Pulmonary artery endothelial cell (primary cell): ENCODE data around the gene SLIT1. TPM values are rescaled to one million over a fixed set of nuclear protein-coding genes. Genes with fewer than 3 reads are reported as not detected.

ENCODE experiments used
- DNase-seq: peaks from one replicate; pipeline ENCODE4 v3.0.0-alpha.2; 2011; ENCODE audit warnings: low read depth, low spot score
- total RNA-seq: library from RNA; depleted of rRNA; stranded (reverse); fragments of >200 nt; gene quantifications from 2 replicates; pipeline ENCODE4 v1.2.3, GENCODE V29; 2014

The SLIT1 gene
- total RNA-seq, 1 donor from 2014 or later, result under 0.01 TPM

DNA sequence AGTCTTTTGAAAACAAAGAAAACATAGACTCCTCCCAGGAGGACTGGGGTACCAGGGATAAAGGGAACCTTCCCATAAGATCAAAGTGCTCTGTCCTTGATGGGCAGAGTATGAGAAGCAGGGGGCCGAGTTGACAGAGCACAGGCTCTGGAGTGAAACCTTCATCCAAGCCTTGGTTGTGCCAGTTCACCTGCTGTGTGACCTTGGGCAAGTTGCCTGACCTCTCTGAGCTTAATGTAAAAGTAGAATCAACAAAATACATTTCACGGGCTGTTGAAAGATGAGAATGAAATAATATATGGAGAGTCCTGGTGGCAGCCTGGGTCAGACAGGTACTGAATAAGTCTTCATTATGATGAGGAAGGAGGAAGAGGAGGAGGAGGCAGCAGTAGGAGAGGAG is 69.9 kb downstream of the SLIT1 start:
- no peak for DNase-seq

DNA sequence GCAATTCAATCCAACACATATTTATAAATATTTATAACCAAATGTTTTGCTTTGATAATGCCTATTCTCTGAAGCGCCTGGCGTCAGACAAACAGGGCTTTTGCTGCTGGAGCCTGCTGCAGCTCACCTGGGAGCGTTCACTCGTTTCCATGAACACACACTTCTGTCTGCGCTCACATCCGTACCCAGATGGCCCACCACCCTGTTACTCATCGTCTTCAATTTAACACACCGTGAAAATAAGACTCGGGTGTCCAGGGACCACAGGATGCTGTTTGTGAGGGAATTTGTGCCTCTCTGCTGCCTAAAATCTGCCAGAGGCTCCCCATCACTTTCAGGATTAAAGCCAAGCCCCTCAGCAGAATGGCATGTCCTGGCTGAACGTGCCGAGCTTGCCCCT is 74.1 kb downstream of the SLIT1 start:
- no peak for DNase-seq

DNA sequence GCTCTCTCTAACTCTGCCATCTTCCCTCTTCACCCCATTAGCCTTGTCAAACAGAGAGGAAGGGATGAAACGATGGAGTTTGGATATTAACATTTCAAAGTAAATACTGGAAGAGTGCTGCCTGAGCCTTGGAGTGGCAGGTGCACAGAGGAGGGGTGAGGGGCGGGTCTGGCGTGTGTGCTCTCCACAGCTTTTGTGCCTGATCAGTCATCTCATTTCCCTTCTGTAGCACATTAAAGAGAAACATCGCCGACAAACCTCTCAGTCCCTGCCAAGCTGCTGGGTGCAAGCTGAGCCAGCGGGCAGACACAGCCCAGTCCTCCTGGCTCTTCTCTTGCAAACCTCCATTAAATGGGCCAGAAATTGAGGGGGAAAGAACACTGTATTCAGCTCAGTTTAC is 76.2 kb downstream of the SLIT1 start:
- DNase-seq, result no peak

DNA sequence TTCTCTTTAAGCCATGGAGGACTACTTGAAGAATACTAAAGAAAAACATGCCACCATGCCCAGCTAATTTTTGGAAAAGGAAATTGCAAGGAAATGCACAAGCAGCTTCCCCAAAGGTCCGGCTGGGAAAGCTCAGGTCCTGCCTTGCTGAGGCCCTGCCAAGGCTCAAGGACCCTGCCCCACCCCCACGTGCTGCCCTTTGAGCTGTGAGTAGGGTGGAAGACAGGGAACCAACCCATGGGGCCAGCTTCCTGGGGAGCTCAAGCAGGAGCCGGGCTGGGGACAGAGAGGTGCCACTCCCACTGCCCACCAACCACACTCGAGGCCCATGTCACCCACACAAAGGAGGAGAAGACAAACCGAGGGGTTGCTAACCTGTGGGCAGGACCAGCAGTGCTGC is 78.2 kb downstream of the SLIT1 start:
- no peak for DNase-seq

DNA sequence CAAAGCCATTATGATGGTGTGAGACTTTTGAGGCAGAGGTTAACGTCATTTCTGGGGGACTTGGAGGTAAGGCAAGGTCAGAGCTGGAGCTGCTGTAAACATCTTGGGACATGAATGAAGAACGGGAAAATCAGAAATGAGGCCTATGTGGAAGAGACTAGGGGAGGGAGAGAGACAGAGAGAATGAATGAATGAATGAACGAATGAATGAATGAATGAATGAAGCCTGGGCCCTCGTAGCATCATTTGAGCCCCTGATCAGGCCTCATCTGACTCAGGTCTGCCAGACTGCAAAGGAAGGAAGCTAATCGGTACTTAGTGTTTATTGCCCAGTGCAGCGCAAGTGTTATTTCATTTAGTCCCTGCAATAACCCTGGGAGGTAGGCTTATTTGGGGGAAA is 79.6 kb downstream of the SLIT1 start:
- DNase-seq, result no peak

DNA sequence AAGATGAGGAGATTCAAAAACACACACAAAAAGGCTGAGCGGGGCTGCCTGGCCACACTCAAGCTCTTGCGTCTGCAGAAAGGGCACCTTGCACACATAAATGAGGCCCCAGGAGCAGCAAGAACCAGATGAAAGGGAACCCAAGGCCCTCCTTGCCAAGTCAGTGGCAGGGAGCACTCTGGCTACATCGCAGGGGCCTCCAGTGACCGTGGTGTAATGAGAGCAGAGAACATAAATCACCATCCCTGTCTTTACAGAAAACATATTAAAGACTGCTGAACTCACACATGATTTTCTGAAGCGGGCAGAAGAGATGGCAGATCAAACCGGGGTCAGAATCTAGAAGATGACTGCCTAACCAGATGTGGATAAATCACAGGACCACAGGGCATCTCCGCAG is 80.5 kb downstream of the SLIT1 start:
- DNase-seq, result no peak

DNA sequence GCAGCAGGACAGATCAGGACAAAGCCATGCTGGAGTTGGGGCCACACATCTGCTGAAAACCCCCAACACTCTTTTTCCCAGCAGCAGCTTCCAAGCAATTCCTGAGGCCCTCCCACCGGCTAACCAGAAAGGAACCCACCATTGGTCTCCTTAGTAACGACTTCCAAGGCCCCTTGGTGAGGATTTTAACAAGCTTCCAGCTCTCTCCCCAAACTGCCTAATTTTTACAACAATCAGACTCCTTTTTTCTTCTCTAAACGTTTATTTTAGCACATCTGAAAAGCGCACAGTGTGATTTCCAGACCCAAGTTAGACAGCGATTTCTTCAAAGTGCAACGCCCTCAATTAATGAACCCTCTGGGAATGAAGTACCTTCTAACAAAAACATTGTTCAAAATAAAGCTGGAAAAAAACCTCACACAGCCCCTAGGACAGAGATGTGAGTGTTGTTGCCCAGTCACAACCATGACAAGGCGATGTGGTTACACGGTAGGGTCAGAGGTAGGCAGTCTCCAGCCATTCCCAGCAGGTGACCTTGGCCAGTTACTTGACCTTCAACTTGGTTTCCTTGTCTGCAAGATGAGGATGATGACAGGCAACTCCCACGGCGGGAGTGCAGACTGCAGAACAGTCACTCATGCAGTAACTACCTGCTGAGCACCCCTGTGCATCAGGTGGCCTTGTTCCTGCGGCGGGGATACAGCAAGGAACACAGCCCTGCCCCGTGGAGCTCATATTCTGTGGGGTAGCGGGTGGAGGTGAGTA is 82.3 kb downstream of the SLIT1 start:
- DNase-seq, result no peak

DNA sequence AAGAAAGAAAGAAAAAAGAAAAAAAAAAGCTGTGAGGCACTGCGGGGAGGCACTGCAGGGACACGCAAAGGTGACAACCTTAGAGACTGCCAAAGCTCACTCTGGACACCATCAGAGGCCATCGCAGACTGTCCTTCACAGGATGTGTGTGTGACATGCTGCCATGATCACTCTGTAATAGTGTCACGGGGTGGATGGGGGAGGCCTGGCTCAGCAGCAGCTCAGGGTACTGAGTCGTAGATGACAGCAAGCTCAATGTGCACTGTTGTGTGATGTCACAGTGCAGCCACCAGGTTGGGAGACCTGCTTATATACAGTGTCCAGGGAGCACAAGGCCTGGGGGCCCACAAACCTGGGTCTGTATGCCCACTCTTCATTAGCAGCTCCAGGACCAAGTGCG is 83.3 kb downstream of the SLIT1 start:
- no peak for DNase-seq

DNA sequence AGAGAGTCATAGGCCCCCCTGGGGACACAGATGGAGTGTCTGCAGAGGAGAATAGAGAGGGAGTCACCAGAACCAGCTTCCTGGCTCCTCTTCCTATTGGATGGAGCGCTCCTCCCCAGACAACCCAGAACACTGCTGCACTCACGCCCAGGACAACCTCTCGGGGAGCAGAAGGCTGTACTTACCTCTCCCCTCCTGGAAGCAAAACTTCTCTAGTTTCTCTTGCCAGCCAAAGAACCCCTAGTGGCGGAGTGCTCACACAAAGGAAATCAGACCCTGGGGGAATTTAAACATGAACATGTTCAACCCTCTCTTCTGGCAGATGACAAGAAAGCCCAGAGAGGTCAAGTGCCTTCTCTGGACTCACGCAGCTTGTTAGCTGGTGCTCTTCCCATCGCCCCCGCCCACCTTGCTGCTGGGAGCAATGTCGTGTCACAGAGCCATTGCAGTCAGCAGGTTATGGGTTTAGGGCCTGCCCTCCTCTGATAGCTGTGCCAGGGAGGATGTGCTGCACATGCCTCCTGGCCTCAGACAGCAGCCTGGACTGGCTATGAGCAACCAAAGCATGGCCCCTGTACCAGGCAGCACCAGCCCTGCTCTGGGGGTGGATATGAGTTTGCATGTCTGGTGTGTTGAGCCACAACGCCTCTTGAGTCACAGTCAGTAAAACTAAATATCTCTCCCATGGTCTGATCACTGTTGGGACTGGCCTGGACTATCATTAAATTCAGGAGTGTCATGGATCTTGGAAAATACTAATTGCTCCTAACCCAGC is 84.4 kb downstream of the SLIT1 start:
- no peak for DNase-seq

DNA sequence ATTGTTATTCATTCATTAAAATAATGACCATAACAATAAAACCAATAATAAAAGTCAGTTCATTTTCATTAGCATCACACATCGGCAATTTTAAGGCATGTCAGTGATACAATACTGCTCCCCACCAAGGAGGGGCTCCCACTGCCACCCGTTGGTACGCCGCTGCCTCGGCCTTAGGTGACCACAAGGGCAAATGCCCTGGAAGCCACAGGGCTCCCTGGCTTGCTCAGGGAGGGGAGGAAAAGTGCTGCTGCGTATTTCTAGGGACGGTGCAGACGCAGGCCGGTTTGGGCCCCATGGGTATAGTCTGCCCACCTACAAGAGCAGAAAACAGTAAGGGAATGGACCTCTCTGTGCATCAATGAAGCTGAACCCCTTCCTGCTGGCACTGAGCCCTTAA is 85.1 kb downstream of the SLIT1 start:
- no peak for DNase-seq

DNA sequence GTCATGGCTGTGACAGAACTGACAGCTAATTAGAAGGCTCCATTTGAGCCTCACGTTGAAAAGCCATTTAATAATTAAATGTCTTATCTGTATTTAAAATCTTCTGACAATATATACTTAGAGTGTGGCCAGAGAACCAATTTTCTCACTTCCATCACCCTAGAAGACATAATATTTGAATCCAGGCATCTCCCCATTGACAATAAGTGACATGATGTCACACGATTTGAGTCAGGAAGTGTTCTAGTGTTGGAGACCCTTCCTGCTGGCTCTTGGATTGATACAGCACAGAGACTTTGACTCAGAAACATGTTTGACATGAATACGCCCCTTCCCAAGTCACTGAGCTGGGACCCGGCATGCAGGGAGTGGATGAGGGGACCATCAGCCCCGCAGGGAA is 85.9 kb downstream of the SLIT1 start:
- DNase-seq, result no peak

DNA sequence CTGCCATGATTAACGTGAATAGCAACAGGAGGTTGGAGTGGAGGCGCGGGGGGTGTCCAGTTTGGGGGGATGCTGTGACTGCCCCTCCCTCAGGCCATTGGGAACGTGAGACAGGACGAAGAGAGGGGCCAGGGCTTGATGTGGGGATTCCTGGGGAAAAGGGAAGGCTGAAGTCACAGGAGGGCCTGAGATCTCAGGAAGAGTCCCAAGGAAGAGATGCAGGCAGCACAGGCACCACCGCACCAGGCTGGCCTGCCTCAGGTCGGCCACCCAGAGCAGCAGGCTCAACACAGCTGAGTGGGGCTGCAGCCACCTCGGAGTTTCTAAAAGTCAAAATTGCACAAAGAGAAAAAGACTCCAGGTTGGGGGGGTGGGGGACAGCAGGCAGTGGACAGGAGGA is 86.7 kb downstream of the SLIT1 start:
- DNase-seq, result no peak

DNA sequence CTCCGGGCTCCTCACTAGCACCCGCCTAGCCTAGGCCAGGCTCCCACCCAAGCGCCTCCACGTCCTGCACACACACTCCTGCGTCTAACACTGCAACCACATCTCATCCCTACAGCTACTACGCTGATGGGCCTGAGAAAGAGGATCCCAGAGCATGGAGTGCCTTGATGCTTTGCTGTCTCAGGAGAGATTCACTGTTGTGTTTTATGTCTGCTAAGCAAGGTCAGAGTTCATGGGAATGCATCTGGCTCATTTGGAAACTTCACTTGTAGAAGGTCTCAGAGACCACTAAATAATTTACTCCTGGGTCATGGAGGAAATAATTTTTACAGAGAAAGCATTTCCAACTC is 88.7 kb downstream of the SLIT1 start:
- no peak for DNase-seq

DNA sequence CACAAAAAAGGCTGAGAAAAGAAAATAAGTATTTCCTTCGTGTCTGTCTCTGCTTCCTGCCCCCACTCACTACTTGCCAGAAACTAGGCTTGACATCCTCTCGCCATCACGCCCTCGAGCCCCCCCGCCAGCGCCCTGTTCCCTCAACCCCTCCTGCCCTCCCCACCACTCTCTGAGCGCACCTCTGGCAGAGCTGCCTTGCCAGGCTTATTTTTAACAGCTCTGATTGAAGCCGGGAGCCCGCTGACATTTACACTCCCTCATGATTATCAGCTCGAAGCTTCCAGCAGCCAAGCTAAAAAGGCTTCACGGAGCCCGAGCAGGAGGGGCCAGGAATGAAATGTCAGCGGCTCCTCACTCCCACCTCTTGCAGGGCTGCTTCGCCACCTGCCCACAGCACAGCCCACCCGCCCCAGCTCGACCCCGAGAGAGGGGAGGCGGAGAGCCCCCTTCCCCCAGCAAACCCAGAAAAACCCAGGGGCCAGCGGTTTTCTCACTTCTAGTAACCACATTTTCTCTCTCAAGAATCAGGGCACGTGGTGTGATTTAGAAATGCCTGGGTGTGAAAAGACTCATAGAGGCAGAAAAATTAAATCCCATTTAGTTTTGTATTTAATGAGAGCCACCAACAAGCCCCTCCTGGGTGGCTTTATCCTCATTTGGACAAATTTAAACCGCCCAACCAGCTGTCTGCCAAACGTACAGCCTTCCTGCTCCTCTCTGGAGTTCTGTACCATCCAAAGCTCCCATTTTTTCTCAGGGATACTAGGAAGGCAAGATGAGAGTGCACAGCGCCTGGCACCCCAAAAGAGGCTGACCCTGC is 89.3 kb downstream of the SLIT1 start:
- DNase-seq, result no peak

DNA sequence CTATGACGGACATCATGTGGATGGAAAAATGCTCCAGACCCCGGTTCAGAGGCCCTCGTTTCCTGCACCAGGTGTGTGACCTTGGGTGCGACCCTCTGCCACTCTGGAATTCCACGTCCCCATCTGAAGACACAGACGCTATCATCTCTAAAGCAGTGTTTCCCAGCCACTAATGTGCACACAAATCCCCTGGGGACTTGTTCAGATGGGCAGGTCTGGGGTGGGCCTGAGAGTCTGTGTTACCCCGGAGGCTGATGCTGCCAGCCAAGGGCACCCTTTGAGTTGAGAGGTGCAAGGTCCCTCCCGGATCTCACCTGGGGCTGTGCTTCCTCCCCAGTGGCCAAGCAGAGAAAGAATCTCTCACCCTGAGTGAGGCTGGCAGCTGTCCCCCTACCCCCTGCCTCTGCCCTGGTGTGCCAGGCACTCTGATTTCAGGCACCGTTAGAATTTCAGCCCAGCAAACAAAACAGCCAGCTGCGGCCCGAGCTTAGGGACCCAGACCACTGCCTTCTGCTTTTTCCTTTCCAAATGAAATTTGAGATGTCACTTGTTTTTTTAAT is 90.0 kb downstream of the SLIT1 start:
- DNase-seq, result no peak

DNA sequence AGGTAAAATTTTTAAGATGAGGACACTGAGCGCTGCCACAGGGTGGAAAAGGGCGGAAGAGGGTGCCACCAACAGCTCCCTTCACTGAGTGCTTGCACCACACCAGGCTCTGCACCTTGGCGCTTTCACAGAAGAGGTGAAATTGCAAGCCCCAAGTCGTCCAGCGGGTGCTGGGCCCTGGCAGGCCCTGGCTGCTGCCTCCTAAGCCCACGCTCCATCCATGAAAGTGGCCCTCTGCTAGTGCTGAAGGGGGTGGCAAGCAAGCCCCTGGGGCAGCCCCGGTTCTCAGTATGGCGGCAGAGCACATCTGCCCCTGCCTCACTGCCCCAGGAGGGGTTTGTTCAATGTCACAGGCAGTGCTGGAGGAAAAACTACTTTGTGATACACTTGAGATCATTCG is 95.1 kb downstream of the SLIT1 start:
- DNase-seq, result no peak

DNA sequence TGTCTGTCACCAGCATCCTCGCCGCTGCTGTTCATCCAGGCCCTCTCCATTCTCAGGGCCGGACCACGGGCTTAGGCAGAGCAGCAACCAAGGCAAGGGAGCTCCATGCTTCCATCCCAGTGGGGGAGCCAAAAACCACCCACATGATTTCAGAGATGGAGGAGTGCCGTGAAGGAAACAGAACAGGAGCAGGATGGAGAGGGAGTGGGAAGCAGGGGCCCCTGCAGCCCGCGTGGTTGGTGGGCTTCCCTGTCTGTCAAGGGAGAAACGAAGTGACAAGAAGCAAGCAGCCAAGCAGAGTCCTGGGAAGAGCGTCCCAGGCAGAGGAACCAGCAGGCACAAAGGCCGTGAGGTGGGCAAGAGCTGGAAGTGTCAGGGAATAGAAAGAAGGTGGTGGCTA is 95.7 kb downstream of the SLIT1 start:
- DNase-seq, result no peak

DNA sequence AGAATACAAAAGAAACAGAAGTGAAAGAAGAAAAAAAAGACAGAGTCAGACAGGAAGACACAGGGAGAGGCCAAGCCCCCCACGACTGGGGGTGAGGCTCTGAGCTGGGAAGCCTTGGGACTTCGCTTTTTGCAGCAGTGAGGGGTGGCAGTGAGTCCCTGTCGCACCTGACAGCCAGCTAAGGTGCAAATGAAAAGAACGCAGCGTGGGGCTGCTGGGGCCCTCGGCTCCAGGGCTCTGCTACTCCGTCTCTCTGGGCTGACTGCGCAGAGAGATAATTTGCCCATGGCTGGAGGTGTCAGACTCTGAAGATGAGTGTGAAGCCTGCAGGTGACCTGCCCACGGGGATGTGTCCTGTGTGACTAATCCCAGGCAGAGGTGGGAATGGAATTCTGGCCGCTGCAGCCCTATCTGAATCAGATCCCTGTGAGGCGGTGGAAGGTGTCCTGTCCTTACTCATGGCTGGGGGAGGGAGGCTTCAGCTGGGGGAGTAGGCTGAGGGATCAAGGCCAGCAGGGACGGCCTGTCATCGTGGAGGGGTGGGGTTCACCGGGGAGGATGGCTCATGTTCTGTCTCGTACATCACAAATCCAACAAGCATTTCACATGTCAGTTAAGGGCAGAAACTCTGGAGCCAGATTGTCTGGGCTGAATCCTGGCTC is 96.4 kb downstream of the SLIT1 start:
- DNase-seq, result no peak

DNA sequence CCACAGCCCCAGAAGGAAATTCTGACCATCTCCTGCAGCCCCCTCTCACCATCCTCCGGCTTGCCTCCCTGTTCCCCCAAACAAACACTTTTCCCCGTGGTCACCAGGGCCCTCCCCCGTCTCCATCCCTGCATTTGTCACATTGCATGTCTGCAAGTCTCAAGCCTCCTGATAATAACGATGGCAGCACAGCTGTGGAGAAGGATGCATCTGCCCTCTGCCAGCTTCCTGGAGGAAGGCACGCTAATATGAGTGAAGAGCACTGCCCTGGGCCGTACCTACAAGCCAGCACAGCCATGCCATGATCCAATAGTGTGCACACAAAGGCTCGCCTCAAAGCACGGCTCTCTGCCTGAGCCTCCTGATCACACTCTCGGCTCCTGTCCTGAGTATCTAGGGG is 98.5 kb downstream of the SLIT1 start:
- DNase-seq, result no peak

DNA sequence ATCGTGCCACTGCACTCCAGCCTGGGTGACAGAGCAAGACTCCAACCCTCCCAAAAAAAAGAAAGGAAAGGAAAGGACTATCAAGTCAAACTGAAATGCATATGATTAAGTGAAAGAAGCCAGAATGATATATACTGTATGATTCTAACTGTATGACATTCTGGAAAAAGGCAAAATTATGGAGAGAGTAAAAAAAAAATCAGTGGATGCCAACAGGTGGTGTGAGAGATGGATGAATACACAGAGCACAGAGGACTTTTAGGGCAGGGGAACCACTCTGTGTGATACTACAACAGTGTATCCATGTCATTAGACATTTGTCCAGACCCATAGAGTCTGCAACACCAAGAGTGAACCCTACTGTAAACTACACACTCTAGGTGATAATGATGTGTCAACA is 99.2 kb downstream of the SLIT1 start:
- DNase-seq, result no peak

DNA sequence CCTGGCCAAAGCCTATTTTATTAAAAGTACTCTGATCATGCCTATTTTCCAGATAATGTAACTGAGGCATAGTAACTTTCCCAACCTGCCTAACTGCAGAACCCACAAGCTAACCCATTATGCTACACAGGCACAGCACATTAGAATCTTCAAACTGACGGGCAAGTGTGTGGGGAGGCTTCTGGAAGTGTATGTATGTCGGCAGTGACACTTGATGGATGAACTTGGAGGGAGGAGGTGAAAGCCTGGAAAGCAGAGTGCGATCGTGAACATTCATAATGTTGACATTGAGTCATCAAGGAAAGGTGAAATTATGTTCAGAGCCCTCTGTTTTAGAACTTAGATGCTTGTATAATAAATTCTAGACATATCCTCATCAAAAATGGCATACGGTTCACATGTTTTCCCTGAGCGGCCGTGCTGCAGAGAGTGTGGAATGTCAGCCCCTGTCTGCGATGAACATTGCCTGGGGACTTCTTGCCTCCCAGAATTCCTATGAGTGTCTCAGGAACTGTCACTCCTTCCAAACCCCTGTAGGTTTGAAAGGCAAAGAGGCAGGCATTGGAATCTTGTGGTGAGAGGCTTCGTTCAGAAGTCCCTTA is 102.4 kb downstream of the SLIT1 start:
- no peak for DNase-seq
